HG02885 (cell line): Measurements from ENCODE around the gene ABL1.

Experiments used
- ATAC-seq: cut with Tn5 transposase; IDR thresholded peaks from one replicate; pipeline ENCODE4 v1.9.1; 2021; ENCODE audit warnings: mild to moderate bottlenecking; ENCODE audit not compliant: unreplicated experiment, poor library complexity

The ABL1 gene

DNA sequence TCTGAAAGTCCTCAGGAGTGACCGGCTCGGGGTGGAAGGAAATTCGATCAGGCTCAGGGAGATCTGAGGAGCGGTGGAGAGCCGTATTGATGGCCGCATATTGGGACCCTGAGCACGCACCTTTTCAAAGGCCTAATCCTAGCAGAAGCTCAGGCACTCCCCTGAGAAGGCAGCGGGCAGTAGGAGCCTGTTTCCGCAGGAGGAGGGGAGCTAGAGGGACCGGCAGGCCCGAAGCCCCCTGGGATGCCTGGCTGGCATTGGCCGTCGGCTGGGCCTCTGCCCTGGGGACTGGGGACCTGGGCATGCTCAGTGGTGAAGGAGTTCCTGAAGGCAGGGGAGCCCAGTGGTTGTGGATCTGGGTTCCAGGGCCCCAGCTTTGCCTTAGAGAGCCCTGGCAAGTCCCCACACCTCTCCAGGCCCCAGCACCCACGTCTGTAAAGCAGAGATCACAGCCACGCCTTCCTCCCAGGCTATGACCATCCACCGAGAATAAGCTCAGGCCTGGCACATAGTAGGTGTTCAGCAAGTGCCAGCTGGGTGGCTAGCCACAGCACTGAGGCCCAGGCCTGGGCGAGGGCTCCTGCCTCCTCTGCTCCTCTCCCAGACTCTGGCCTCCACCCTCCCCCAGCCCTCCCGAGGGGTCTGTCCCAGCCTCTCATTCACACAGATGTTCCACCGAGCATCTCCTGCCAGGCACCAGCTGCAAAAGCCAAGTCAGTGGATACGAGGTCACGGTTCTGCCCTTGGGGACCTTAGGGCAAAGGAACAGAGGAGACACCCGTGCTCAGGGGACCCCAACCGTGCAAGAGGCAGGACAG, 78.8 kb downstream of the ABL1 start:
- no peak for ATAC-seq

DNA sequence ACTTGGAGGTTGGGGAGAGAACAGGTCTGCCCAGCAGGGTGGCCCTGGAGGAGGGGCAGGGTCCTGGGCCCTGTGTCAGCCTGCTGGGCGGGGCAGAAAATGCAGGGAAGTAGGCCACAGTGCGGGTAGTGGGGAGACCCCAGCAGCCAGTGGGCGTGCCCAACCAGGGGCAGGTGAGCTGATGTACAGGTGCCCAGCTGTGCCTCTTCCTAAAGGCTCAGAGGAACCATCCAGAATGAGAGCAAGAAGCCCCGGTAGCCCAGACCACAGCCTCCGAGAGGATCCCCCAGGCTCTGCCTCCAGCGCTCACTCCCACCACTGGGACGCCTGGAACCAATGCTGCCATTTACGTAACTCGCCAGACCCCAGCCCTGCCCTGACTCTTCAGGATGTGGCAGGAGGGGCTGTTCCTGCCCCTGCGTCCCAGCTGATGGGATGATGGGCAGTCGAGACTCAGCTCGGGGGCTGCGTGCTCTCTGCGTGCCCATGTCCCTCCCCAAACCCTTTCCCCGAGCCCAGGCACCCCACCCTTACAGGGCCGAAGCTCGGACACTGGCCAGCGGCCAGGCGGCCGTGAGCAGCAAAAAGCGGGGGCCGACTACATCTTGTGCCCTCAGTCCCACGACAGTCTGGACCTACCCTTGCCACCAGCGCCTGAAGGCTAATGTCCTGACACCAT, 79.5 kb downstream of the ABL1 start:
- no peak for ATAC-seq

DNA sequence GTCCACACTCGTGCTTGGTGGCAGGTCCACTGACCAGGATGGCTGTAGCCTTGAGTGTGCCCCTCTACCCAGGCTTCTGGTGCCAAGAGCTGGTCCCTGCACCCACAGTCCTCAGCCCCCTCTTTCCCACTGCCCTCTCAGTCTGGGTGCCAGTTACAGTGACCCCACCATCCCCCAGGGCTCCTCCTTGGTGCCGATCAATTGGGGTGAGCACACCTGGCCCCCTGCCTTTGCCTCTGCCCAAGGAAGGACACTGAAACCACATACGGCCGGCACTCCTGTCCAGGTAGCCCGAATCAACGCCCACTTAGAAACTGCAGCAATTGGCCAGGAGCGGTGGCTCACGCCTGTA, 80.0 kb downstream of the ABL1 start:
- ATAC-seq = no peak

DNA sequence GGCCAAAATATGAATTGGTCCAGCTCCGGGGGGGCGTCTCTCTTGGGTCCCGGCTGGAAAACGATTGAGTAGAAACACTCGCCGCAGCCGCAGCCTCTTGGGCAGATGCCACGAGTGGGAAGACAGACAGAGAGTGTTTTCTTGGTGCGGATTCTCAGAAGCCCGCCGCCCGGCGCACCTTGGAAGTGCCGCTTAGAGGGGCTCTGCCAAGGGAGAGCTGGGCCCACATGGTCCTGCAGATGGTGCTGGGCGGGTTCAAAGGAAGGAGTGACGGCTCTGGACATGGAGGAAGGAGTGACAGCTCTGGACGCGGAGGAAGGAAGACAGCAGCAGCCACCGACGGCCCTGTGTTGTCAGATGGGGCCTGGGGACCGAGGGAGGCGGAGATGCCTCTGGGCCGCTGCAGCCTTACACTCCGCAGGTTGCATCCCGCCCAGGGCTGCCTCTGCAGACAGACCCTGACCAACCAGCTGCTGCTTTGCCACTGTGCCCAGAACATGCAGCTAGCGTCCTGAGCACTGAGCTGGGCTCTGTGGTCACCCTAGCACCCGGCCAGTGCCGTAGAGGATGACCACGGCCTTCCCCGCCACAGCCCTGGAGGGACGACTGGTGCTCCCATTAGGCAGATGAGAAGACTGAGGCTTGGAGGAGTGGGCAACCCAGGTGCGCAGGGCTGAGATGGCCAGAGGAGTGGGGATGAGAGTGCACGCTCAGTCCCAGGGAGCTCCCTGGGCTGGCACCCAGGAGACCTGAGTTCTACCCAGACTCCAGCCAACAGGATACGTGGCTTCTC, 82.3 kb downstream of the ABL1 start:
- no peak for ATAC-seq

DNA sequence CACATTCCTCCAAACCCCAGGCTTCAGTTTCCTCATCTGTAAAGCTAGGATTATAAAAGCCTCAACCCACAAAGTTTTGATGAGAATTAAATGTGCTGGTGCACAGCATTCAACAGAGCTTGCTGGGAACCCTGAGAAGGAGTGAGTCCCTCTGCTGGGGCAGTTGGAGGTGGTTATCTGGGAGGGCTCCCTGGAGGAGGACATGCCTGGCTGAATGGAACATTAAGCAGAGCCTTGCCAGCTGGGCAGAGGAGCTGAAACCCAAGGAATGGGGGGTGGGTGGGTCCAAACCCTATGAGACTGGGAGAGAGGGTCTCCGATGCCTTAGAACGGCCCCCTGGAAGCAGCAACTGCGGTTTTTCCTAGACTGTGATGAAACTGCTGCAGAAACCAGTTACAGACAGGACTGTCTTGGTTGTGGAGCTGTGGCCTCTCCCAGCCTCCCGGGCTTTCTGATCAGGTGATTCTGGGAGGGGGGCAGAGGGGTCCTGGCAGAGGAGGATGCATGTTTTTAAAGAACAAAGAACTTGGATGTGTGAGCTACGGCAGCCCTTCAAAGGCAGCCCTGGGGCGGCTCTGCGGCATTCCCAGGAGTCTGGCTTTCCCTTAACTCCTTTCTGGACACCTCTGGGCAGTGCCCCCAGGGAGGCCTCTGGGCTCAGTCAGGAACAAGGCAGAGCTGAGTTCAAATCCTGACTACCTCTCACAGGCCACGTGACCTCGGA, 83.2 kb downstream of the ABL1 start:
- no peak for ATAC-seq

DNA sequence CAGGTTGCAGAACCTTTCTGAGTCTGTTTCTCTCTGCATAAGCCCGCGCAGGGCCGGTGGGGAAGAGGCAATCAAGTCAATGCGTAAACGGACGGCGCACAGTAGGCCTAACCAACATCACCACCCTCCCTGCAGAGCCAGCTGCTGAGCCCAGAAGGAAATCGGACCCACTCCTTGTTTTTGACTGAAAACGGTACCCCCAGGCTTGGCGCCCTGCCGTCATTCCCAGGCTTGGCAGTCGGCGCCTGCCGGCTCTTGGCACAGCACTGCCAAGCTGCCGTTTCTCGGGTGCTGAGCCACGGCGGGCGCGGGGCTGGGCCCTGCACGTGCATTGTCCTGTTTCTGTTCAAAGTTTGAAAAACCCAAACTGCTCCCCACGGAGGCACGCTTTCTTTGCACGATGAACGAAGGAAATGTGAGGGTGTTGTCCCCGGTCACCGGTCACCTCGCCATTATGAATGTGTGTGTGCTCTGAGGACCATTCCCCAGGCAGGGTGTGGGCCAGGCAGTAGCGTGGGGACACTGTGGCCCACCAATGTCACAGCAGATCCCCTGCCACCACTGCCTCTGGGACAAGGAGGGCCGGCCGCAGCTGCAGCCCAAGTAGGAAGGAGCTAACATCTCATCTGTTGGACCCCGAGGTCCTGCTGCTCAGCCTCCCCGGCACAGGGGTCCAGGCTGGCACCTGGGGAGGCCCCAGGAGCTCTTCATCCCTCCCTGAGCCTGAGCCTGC, 83.9 kb downstream of the ABL1 start:
- ATAC-seq = no peak

DNA sequence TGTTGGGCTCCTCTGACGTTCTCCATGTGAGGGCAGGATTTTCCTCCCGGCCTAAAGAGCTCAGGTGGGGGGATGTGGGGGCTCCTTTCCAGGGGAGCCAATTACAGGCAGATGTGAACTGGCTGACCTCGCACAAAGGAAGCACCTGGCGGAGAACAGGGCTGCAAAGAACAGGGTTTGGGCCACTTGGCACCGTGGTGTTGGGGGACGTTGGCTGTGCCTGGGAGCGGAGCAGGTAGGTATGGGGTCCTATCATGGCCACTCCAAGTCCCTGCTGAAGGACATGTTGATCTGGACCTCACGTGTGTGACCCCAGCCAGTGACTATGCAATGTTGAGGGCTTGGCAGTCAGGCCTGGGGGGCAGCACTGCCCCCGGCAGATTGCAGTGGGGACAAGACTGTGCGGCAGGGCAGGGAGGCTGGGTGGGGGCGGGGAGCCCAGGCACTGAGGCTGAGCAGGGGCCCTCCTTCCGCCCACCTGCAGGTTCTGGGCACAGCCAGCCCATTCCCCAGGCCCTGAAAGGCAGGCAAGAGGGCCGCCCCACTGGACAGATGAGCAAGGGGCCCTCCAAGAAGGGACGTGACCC, 84.6 kb downstream of the ABL1 start:
- no peak for ATAC-seq

DNA sequence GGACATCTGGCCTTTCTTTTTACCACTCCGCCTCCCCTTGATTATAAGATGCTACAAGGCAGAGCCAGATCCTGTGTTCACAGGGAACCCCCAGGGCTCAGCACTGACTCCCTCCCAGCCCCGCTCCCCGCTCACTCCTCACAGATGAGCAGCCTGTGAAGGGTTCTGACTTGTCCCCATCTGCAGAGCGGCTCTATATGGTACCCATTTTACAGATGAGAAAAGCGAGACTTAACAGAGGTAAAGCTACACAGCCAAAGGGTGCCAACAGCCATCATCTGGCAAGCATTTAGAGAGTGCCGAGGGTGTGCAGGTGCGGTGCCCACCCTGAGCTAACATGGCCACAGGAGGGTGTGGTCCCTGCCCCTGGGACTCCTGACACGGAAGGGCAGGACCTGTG, 85.2 kb downstream of the ABL1 start:
- no peak for ATAC-seq

DNA sequence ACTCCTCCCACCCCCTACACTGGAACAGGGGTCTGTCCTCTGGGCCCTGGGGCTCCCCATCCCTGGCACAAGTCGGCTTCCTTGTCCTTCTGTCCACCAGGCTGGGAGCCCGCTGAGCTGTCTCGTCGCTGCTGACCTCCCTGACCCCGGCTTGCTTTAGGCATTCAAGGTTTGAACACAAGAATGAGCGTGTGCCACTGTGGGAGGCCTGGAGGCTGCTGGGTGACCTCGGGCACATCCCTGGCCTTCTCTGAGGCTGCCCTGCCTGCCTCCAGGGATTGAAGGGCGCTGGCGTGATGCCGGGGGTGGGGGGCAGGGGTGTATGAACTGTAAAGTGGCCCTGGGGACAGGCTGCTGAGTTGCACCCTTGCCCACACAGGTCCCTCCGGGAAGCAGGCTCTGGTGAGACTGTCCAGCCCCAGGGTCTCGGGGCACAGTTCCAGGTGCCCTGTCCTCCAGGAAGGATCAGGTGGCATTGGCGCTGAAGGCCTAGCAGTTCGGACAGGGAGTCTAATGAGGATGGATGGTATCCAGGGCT, 85.8 kb downstream of the ABL1 start:
- ATAC-seq = no peak

DNA sequence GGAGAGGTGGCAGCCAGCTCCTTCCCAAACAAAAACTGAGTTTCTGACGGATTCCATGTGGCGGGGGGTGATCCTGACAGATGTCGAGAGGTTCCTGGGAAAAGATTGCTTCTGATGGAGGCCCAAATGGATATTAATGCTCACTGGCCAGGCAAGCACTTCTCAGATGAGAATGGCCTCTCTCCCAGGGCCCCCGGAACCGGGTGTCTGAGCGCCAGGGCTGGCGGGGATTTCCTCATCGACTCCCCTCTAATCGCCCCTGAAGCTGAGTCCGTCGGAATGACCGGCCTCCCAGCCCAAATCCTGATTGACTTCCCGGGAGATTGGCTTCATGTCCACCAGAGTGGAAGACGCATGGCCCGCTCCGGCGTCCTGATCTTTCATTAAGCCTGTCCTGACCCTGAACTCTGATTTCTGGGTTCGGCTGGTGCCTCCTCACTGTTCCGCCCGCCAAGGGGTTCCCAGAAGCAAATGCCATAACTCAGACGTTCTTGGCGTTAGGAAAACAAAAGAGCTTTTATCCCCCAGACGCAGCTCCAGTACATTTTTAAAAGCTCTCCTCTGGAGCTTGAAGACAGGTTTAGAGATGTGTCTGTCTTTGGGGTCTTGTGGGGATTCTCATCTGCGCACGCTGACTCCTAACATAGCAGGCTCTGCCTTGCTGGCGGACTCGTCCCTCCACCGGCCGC, 86.4 kb downstream of the ABL1 start:
- ATAC-seq = no peak

DNA sequence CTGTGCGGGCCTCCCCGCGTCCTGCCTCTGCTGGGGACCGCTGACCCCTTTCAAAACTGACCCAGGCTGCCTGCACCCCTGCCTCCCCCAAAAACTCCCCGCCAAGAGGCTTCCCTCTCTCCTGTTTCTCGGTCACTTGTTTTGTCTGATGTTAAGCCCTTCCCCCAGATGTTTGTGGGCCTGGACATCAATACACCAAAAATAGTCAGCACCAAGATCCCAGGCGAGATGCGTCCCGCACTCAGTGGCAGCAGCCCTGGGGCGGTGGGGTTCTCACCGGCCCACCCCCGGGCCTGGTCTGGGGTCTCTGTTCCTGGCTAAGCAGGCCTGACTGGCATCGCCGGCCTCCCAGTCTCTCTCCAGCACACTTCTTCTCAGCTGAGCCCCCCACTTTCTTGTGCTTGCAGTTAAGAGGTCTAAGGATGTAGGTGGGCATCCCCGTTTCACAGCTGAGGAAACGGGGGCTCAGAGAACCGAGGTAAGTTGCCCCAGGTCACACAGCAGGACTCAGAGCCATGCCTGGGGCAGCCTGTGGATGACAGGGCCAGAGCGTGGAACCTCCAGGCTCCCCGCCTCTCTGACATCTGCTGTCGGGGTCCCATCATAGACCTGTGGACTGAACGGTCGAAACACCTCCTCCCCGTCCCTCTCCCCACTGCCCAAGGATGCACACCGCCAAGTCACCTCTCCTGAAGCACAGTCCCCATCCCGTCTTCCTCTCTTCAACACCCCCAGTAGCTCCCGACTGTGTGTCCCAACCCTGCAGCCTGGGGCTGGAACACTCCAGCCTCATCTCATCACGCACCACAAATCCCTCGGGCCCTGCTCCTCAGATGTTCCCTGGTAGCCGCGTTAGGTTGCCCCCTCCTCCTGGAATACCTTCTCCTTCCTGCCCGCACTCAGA, 87.2 kb downstream of the ABL1 start:
- no peak for ATAC-seq

DNA sequence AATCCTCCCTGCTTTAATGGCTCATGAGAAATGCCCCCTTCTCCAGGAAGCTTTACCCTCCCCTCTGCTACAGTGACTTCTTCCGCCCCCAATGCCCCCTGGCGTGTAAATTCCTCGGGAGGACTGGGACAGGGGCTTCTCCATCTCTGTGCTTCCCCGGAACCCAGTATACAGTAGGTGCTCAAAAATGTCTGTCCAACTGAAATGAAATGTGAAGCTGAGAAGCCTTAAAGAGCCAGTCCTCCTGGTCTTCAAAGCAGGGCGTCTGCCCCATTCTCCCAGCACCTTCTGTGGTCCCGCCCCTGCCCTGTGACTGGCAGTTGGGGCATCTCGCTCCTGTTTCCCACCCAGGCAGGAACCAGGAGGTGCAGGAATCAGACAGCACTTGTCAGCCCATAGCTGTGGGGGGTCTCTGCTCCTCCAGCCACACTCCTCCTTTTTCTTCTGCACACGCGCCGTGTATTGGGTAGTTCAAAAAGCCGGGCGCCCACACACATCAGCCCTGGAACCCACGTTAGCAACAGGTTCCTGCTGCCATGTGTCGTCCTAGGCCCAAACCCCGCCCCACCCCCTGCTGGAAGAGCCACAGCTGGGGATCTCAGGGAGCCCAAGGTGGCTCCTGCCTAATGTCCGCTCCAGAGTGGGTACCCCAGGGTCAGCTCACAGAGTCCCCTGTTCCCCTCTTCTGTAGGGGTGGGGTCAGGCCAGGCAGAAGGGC, 88.0 kb downstream of the ABL1 start:
- ATAC-seq = no peak

DNA sequence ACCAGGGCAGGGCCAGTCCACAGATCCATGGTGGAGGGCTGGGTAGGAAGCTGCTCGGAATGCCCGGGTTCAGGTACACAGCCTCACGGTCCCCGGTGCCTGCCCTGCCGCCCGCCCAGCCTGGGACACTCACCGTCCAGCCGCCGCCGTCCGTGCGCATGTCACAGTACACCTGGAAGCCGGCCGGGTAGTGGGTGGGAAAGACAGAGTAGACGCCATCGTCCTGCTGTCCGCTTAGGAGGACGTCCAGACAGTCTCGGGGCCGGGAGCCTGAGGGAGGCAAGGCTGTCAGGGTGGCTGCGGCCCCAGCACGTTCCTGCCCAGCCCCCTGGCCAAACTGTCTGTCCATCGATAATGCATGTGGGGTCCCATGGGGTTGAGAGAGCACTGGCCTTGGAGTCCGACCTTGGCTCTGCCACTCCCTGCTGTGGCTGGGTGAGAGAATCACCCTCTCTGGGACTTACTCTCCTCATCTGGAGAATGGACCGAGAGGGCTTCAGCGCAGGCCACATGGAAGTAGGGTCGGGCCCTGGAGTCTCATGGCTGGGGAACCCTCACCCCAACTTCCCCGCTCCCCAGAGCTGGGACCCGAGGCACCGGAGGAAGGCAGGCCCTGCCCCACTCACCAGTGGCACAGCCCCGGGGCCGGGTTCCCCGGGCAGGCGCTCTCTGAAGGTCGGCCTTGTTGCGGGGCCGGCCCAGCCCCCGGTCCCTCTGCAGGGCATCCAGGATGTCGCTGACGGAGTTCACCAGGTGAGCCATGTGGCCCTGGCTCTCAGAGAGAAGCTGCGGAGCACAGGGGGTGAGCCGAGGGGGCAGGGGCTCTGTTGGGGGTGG, 88.8 kb downstream of the ABL1 start:
- no peak for ATAC-seq

DNA sequence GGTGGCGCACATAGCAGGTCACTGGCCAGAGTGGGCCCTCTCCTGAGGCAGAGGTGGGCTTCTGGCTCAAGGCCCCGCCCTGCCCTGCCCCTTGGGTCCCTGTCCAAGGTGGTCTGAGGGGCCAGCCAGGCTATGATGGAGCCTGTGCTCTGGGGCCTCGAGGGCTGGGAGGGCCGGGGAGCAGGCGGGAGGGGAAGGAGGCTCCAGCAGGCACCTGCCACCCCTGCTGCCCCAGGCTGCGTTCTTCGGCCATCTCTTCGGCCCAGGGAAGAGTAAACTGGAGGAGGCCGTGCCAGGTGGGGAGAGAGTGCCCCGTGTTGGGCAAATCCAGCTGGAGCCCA, 89.4 kb downstream of the ABL1 start:
- no peak for ATAC-seq

DNA sequence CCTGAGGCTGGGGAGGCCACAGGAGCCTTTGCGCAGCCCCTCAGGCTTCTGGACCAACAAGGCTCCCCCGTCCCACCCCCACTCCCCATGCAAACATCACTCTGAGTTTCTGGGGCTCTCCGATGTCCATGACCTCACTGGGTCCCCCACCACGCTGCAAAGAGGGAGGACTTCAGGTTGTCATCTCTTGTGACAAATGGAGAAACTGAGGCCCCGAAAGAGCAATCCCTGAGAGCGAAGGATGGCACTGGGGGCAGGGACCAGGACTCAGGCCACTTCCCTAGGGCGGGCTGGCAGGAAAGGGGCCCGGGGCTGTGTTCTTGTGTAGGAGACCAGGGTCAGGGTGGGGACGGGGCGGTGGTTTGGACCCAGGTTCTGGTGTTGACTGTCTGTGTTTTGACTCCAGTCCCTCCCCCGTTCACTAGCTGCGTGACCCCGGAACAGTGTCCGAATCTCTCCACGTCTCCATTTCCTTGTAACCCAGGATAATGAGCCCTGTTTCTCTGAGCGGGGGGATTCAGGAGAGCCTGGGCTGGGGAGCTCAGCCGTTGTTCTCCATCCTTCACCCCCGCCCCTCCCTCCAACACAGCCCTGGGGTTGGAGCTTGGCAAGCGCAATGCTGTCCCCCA, 90.1 kb downstream of the ABL1 start:
- no peak for ATAC-seq

DNA sequence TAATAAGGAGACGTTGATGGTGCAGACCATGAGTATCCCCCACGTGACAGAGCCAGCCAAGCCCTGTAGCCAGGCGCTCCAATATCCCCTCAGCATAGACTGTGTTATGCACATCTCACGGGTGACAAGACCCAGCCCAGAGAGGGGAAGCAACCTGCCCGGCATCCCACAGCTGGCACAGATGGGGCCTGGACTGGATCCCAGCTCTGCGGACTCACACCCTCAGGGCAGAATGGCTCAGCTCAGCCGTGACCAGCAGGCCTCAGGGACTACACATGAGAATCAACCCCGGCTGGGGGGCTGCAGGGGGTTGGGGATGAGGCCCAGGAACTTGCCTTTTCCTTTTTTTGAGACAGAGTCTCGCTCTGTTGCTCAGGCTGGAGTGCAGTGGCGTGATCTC, 92.3 kb downstream of the ABL1 start:
- no peak for ATAC-seq
